Measurements from ENCODE around the gene PKIG.
"Not testable (repeated sequence)": the region's sequence is repeated elsewhere in the genome, so short reads cannot be mapped to it uniquely, and the experiment has no call there.

The PKIG gene

GRCh38 chr20:44579313-44580081 lies 2.9 kb upstream of the PKIG start:
- H3K27me3 ChIP-seq (ENCODE audit: low read depth): no peaks in the 10 kb centered on the region
- in situ Hi-C loops (cut with MboI; ENCODE audit: low sequenced_read_pairs): no loop called here
- no peak overlapping the region for H3K4me3 ChIP-seq
- DNase-seq (ENCODE audit: low spot score in 2 of 2): no peak
- no peaks in the 10 kb centered on the region for H3K36me3 ChIP-seq (replicated peaks)
- peaks cover 8% of the 10 kb centered on the region for H3K4me1 ChIP-seq
- no peaks in the 10 kb centered on the region for H3K9me3 ChIP-seq

- Histone ChIP-seq H3K9me3 (no peaks in the 10 kb centered on the region), H3K4me3 (no peak overlapping the region), H3K27me3 (ENCODE audit: low read depth) (no peaks in the 10 kb centered on the region), H3K4me1 (peaks cover 8% of the 10 kb centered on the region), H3K36me3 (replicated peaks) (no peaks in the 10 kb centered on the region)
- DNase-seq (ENCODE audit: low spot score in 2 of 2): no peak
- in situ Hi-C loops (cut with MboI; ENCODE audit: low sequenced_read_pairs): no loop called here
Measured at GRCh38 chr20:44580581-44581268, 1.7 kb upstream of the PKIG start.

- Histone ChIP-seq H3K4me1 (peaks cover 8% of the 10 kb centered on the region), H3K4me3 (no peak overlapping the region), H3K9me3 (no peaks in the 10 kb centered on the region), H3K27me3 (ENCODE audit: low read depth) (no peaks in the 10 kb centered on the region), H3K36me3 (replicated peaks) (no peaks in the 10 kb centered on the region)
- in situ Hi-C loops (cut with MboI; ENCODE audit: low sequenced_read_pairs): no loop called here
- DNase-seq (ENCODE audit: low spot score in 2 of 2): no peak
Measured at GRCh38 chr20:44581515-44581914, 864 bp upstream of the PKIG start.

GRCh38 chr20:44583157-44583556 lies 778 bp downstream of the PKIG start:
- Histone ChIP-seq H3K4me1 (peaks cover 8% of the 10 kb centered on the region), H3K4me3 (no peak overlapping the region), H3K9me3 (no peaks in the 10 kb centered on the region), H3K36me3 (replicated peaks) (no peaks in the 10 kb centered on the region), H3K27me3 (ENCODE audit: low read depth) (no peaks in the 10 kb centered on the region)
- DNase-seq (ENCODE audit: low spot score in 2 of 2): no peak
- in situ Hi-C loops (cut with MboI; ENCODE audit: low sequenced_read_pairs): no loop called here

GRCh38 chr20:44584162-44584561 lies 1.8 kb downstream of the PKIG start:
- Histone ChIP-seq H3K36me3 (replicated peaks) (no peaks in the 10 kb centered on the region), H3K4me1 (peaks cover 8% of the 10 kb centered on the region), H3K27me3 (ENCODE audit: low read depth) (no peaks in the 10 kb centered on the region), H3K4me3 (no peak overlapping the region), H3K9me3 (no peaks in the 10 kb centered on the region)
- DNase-seq (ENCODE audit: low spot score in 2 of 2): no peak
- in situ Hi-C loops (cut with MboI; ENCODE audit: low sequenced_read_pairs): no loop called here

GRCh38 chr20:44585057-44585963 lies 2.9 kb downstream of the PKIG start:
- in situ Hi-C loops (cut with MboI; ENCODE audit: low sequenced_read_pairs): no loop called here
- H3K9me3 ChIP-seq: no peaks in the 10 kb centered on the region
- no peaks in the 10 kb centered on the region for H3K36me3 ChIP-seq (replicated peaks)
- H3K27me3 ChIP-seq (ENCODE audit: low read depth): no peaks in the 10 kb centered on the region
- H3K4me3 ChIP-seq: no peak overlapping the region
- peaks cover 8% of the 10 kb centered on the region for H3K4me1 ChIP-seq
- no peak for DNase-seq (ENCODE audit: low spot score in 2 of 2)

GRCh38 chr20:44586289-44586911 lies 4.0 kb downstream of the PKIG start:
- no peaks in the 10 kb centered on the region for H3K27me3 ChIP-seq (ENCODE audit: low read depth)
- no peaks in the 10 kb centered on the region for H3K36me3 ChIP-seq (replicated peaks)
- in situ Hi-C loops (cut with MboI; ENCODE audit: low sequenced_read_pairs): no loop called here
- no peak overlapping the region for H3K4me3 ChIP-seq
- no peak for DNase-seq (ENCODE audit: low spot score in 2 of 2)
- H3K9me3 ChIP-seq: no peaks in the 10 kb centered on the region
- H3K4me1 ChIP-seq: peaks cover 8% of the 10 kb centered on the region

GRCh38 chr20:44587035-44587980 lies 4.9 kb downstream of the PKIG start:
- no peaks in the 10 kb centered on the region for H3K27me3 ChIP-seq (ENCODE audit: low read depth)
- no peak for DNase-seq (ENCODE audit: low spot score in 2 of 2)
- H3K4me1 ChIP-seq: peaks cover 6% of the 10 kb centered on the region
- no peak overlapping the region for H3K4me3 ChIP-seq
- no peaks in the 10 kb centered on the region for H3K36me3 ChIP-seq (replicated peaks)
- H3K9me3 ChIP-seq: no peaks in the 10 kb centered on the region
- in situ Hi-C loops (cut with MboI; ENCODE audit: low sequenced_read_pairs): no loop called here

GRCh38 chr20:44588321-44588720 lies 5.9 kb downstream of the PKIG start:
- H3K9me3 ChIP-seq; H3K4me1 ChIP-seq; in situ Hi-C loops (cut with MboI; ENCODE audit: low sequenced_read_pairs); H3K4me3 ChIP-seq; H3K27me3 ChIP-seq (ENCODE audit: low read depth); H3K36me3 ChIP-seq (replicated peaks); DNase-seq (ENCODE audit: low spot score in 2 of 2): not testable (repeated sequence)

- Histone ChIP-seq H3K4me3 (no peak overlapping the region), H3K27me3 (ENCODE audit: low read depth) (no peaks in the 10 kb centered on the region), H3K4me1 (no peaks in the 10 kb centered on the region), H3K36me3 (replicated peaks) (no peaks in the 10 kb centered on the region), H3K9me3 (no peaks in the 10 kb centered on the region)
- in situ Hi-C loops (cut with MboI; ENCODE audit: low sequenced_read_pairs): no loop called here
- DNase-seq (ENCODE audit: low spot score in 2 of 2): no peak
Measured at GRCh38 chr20:44589537-44589936, 7.2 kb downstream of the PKIG start.

- no peak overlapping the region for H3K4me3 ChIP-seq
- no peaks in the 10 kb centered on the region for H3K36me3 ChIP-seq (replicated peaks)
- no peaks in the 10 kb centered on the region for H3K27me3 ChIP-seq (ENCODE audit: low read depth)
- no peaks in the 10 kb centered on the region for H3K4me1 ChIP-seq
- no peak for DNase-seq (ENCODE audit: low spot score in 2 of 2)
- H3K9me3 ChIP-seq: no peaks in the 10 kb centered on the region
- in situ Hi-C loops (cut with MboI; ENCODE audit: low sequenced_read_pairs): no loop called here
Measured at GRCh38 chr20:44590980-44591778, 8.8 kb downstream of the PKIG start.

GRCh38 chr20:44592366-44592765 lies 10.0 kb downstream of the PKIG start:
- Histone ChIP-seq H3K9me3 (no peaks in the 10 kb centered on the region), H3K4me3 (no peak overlapping the region), H3K27me3 (ENCODE audit: low read depth) (no peaks in the 10 kb centered on the region), H3K4me1 (no peaks in the 10 kb centered on the region), H3K36me3 (replicated peaks) (no peaks in the 10 kb centered on the region)
- no peak for DNase-seq (ENCODE audit: low spot score in 2 of 2)
- in situ Hi-C loops (cut with MboI; ENCODE audit: low sequenced_read_pairs): no loop called here

Measured in HAP-1 (cell line).